Measurements from ENCODE around the gene DNAH17. TPM values are rescaled to one million over a fixed set of nuclear protein-coding genes. Genes with fewer than 3 reads are reported as not detected.

Gene DNAH17
- total RNA-seq, 1 donor from 2014 or later = 0.54 TPM

GRCh38 chr17:78376161-78376560 is 201.0 kb downstream of the DNAH17 start:
- Mint-ChIP-seq H3K4me1 (ENCODE audit: unreplicated experiment) (peaks cover 62% of the 10 kb centered on the region), H3K4me3 (ENCODE audit: unreplicated experiment) (peak overlapping the region; percentile 2), H3K36me3 (ENCODE audit: unreplicated experiment) (peaks cover 4% of the 10 kb centered on the region), H3K27ac (ENCODE audit: unreplicated experiment) (peak overlapping the region; percentile 89), H3K27me3 (ENCODE audit: unreplicated experiment) (no peaks in the 10 kb centered on the region), H3K9me3 (ENCODE audit: unreplicated experiment) (no peaks in the 10 kb centered on the region)
- no peak for DNase-seq (ENCODE audit: extremely low spot score, unreplicated experiment)
- no peak for TF ChIP-seq CTCF (IDR thresholded peaks at IDR 0.05)

GRCh38 chr17:78375401-78376151 is 201.6 kb downstream of the DNAH17 start:
- DNase-seq (ENCODE audit: extremely low spot score, unreplicated experiment) = no peak
- Mint-ChIP-seq H3K27me3 (ENCODE audit: unreplicated experiment) (no peaks in the 10 kb centered on the region), H3K4me3 (ENCODE audit: unreplicated experiment) (no peak overlapping the region), H3K4me1 (ENCODE audit: unreplicated experiment) (peaks cover 57% of the 10 kb centered on the region), H3K9me3 (ENCODE audit: unreplicated experiment) (no peaks in the 10 kb centered on the region), H3K27ac (ENCODE audit: unreplicated experiment) (peak overlapping the region; percentile 89), H3K36me3 (ENCODE audit: unreplicated experiment) (peaks cover 4% of the 10 kb centered on the region)
- TF ChIP-seq CTCF (IDR thresholded peaks at IDR 0.05) = no peak

- Mint-ChIP-seq H3K4me1 (ENCODE audit: unreplicated experiment) (peaks cover 52% of the 10 kb centered on the region), H3K9me3 (ENCODE audit: unreplicated experiment) (no peaks in the 10 kb centered on the region), H3K27ac (ENCODE audit: unreplicated experiment) (peak overlapping the region; percentile 89), H3K4me3 (ENCODE audit: unreplicated experiment) (peak overlapping the region; percentile 39), H3K27me3 (ENCODE audit: unreplicated experiment) (no peaks in the 10 kb centered on the region), H3K36me3 (ENCODE audit: unreplicated experiment) (no peaks in the 10 kb centered on the region)
- no peak for TF ChIP-seq CTCF (IDR thresholded peaks at IDR 0.05)
- no peak for DNase-seq (ENCODE audit: extremely low spot score, unreplicated experiment)
These were observed 202.4 kb downstream of the DNAH17 start for GRCh38 chr17:78374631-78375274.

DNA sequence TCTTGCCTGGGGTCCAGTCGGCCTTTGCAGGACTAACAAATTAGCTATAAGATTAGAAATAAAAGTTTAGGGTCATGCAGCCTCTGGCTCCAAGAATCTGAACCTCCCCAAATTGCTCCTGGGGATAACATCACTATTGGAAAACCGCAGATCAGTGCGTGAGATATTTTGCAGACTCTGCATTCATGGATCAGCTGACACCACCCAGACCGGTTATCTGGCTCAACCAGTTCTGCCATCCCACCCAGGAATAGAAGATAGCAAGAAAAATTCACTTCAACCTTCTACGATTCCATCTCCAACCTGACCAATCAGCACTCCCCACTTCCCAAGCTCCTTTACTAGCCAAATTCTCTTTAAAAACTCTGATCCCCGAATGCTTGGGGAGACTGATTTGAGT is 203.0 kb downstream of the DNAH17 start:
- no peaks in the 10 kb centered on the region for H3K36me3 Mint-ChIP-seq (ENCODE audit: unreplicated experiment)
- H3K27me3 Mint-ChIP-seq (ENCODE audit: unreplicated experiment) = no peaks in the 10 kb centered on the region
- no peak overlapping the region for H3K4me3 Mint-ChIP-seq (ENCODE audit: unreplicated experiment)
- no peaks in the 10 kb centered on the region for H3K9me3 Mint-ChIP-seq (ENCODE audit: unreplicated experiment)
- DNase-seq (ENCODE audit: extremely low spot score, unreplicated experiment) = no peak
- TF ChIP-seq CTCF (IDR thresholded peaks at IDR 0.05) = no peak
- peaks cover 48% of the 10 kb centered on the region for H3K4me1 Mint-ChIP-seq (ENCODE audit: unreplicated experiment)
- H3K27ac Mint-ChIP-seq (ENCODE audit: unreplicated experiment) = peak overlapping the region; percentile 89

Other genes with a start within 250 kb of the DNAH17 start
- gene SOCS3, start 217.3 kb downstream of the DNAH17 start, total RNA-seq = 79.1 and 86.4 TPM in 2 replicates
- gene PGS1, start 198.7 kb downstream of the DNAH17 start, total RNA-seq = 52.7 and 53.0 TPM in 2 replicates
- gene CYTH1, start 204.9 kb upstream of the DNAH17 start, total RNA-seq = 113 and 123 TPM in 2 replicates

Data from osteocyte (in vitro differentiated cells).